ENCODE data around the gene MOB1A. TPM values are rescaled to one million over a fixed set of nuclear protein-coding genes. Genes with fewer than 3 reads are reported as not detected.

The MOB1A gene
- total RNA-seq, 2 donors from 2014 or later, result 47.8 TPM

DNA sequence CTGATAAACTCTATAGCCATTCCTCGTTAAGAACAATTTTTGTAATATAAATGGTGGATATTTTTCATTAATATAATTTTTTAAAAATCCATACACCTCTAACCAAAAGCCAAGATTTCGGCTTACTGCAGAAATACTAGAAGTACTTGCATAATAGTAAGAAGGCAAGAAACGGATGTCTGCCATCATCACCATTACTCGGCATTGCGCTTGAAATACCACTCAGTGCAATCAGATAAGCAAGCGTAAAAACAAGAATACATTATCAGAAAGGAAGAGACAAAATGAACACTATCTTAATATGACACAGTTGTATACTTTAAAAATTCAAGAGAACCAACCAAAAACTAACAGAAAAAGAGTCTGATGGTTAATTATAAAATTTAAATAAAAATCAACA, 15.7 kb downstream of the MOB1A start:
- Histone ChIP-seq H3K4me1 (no peaks in the 10 kb centered on the region), H3K4me3 (no peak overlapping the region), H3K27me3 (no peaks in the 10 kb centered on the region), H3K36me3 (peaks cover 87% of the 10 kb centered on the region), H3K9me3 (peaks cover 0 to 4% of the 10 kb centered on the region in 2 donors), H3K27ac (no peak overlapping the region)
- no peak for DNase-seq (ENCODE audit: low spot score)
- TF ChIP-seq, protein P1, sequence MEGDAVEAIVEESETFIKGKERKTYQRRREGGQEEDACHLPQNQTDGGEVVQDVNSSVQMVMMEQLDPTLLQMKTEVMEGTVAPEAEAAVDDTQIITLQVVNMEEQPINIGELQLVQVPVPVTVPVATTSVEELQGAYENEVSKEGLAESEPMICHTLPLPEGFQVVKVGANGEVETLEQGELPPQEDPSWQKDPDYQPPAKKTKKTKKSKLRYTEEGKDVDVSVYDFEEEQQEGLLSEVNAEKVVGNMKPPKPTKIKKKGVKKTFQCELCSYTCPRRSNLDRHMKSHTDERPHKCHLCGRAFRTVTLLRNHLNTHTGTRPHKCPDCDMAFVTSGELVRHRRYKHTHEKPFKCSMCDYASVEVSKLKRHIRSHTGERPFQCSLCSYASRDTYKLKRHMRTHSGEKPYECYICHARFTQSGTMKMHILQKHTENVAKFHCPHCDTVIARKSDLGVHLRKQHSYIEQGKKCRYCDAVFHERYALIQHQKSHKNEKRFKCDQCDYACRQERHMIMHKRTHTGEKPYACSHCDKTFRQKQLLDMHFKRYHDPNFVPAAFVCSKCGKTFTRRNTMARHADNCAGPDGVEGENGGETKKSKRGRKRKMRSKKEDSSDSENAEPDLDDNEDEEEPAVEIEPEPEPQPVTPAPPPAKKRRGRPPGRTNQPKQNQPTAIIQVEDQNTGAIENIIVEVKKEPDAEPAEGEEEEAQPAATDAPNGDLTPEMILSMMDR (IDR thresholded peaks at IDR 0.05), result no peak

GRCh38 chr2:74155830-74156229, 22.8 kb downstream of the MOB1A start:
- Histone ChIP-seq H3K36me3 (peaks cover 65% of the 10 kb centered on the region), H3K9me3 (no peaks in the 10 kb centered on the region), H3K27me3 (no peaks in the 10 kb centered on the region), H3K4me3 (no peak overlapping the region), H3K4me1 (no peaks in the 10 kb centered on the region), H3K27ac (no peak overlapping the region)
- no peak for DNase-seq (ENCODE audit: low spot score)
- TF ChIP-seq, protein P1 (IDR thresholded peaks at IDR 0.05), result no peak

- TF ChIP-seq, protein P1 (IDR thresholded peaks at IDR 0.05), result no peak
- DNase-seq (ENCODE audit: low spot score), result no peak
- H3K27me3 ChIP-seq, result no peaks in the 10 kb centered on the region
- H3K36me3 ChIP-seq, result peaks cover 44% of the 10 kb centered on the region
- H3K27ac ChIP-seq, result no peak overlapping the region
- H3K4me1 ChIP-seq, result peaks cover 0 to 6% of the 10 kb centered on the region in 2 donors
- no peak overlapping the region for H3K4me3 ChIP-seq
- H3K9me3 ChIP-seq, result no peaks in the 10 kb centered on the region
Observed at GRCh38 chr2:74152954-74153353, 25.7 kb downstream of the MOB1A start.

- Histone ChIP-seq H3K4me3 (no peak overlapping the region), H3K9me3 (no peaks in the 10 kb centered on the region), H3K27me3 (no peaks in the 10 kb centered on the region), H3K4me1 (peaks cover 0 to 19% of the 10 kb centered on the region in 2 donors), H3K36me3 (peaks cover 14% of the 10 kb centered on the region), H3K27ac (no peak overlapping the region)
- DNase-seq (ENCODE audit: low spot score), result no peak
- TF ChIP-seq, protein P1 (IDR thresholded peaks at IDR 0.05), result no peak
Observed at GRCh38 chr2:74149570-74150319, 28.9 kb downstream of the MOB1A start.

DNA sequence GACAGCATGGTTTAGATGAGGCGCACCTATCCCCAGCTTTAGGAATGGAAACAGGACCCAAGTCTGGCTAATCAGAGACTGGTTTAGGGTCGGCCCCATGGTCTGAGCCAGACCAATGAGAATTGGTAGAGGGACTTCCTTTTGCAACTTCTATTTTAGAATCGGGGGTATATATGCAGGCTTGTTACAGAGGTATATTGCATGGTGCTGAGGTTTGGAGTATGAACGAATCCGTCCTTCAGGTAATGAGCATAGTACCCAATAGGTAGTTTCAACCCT, 29.5 kb downstream of the MOB1A start:
- Histone ChIP-seq H3K9me3 (no peaks in the 10 kb centered on the region), H3K4me1 (peaks cover 0 to 19% of the 10 kb centered on the region in 2 donors), H3K4me3 (no peak overlapping the region)

More for the DNA sequence above, 29.5 kb downstream of the MOB1A start:
- H3K36me3 ChIP-seq, result peaks cover 8% of the 10 kb centered on the region
- TF ChIP-seq, protein P1 (IDR thresholded peaks at IDR 0.05), result no peak
- H3K27me3 ChIP-seq, result no peaks in the 10 kb centered on the region
- no peak for DNase-seq (ENCODE audit: low spot score)
- no peak overlapping the region for H3K27ac ChIP-seq
